HG03378 (cell line): ENCODE measurements around the gene TAS2R31.
"Not testable (repeated sequence)": the region's sequence is repeated elsewhere in the genome, so short reads cannot be mapped to it uniquely, and the experiment has no call there.

Source experiments
- ATAC-seq: cut with Tn5 transposase; IDR thresholded peaks from one replicate; pipeline ENCODE4 v1.9.1; 2021; ENCODE audit warnings: mild to moderate bottlenecking, moderate library complexity; ENCODE audit not compliant: unreplicated experiment

TAS2R31 gene

GRCh38 chr12:11031307-11031706, at the start of gene TAS2R31:
TAS2R31 (minus strand) TSS chr12:11031407; CDS start chr12:11031335, 72 bp downstream.
- no peak for ATAC-seq

GRCh38 chr12:11078246-11078645, 47.0 kb upstream of the TAS2R31 start:
- no peak for ATAC-seq

GRCh38 chr12:11075642-11076041, 44.4 kb upstream of the TAS2R31 start:
- ATAC-seq: no peak

GRCh38 chr12:11071414-11071813, 40.2 kb upstream of the TAS2R31 start:
- no peak for ATAC-seq

- ATAC-seq: no peak
Measured at GRCh38 chr12:11070999-11071398, 39.8 kb upstream of the TAS2R31 start.

GRCh38 chr12:11069854-11070365, 38.7 kb upstream of the TAS2R31 start:
- ATAC-seq: no peak

- ATAC-seq: no peak
Measured at GRCh38 chr12:11067514-11067913, 36.3 kb upstream of the TAS2R31 start.

GRCh38 chr12:11062194-11062593, 31.0 kb upstream of the TAS2R31 start, which contains the start of gene TAS2R46:
TAS2R46 (minus strand) TSS chr12:11062294; CDS start chr12:11062294, 0 bp downstream.
- ATAC-seq: not testable (repeated sequence)

- ATAC-seq: no peak
Measured at GRCh38 chr12:11059784-11060183, 28.6 kb upstream of the TAS2R31 start.

GRCh38 chr12:11059041-11059440, 27.8 kb upstream of the TAS2R31 start:
- no peak for ATAC-seq

GRCh38 chr12:11055306-11055705, 24.1 kb upstream of the TAS2R31 start:
- ATAC-seq: no peak

- ATAC-seq: not testable (repeated sequence)
Measured at GRCh38 chr12:11049806-11050531, 18.8 kb upstream of the TAS2R31 start.

- not testable (repeated sequence) for ATAC-seq
Measured at GRCh38 chr12:11041366-11041765, 10.2 kb upstream of the TAS2R31 start.

GRCh38 chr12:11040162-11040561, 9.0 kb upstream of the TAS2R31 start:
- ATAC-seq: no peak

- ATAC-seq: no peak
Measured at GRCh38 chr12:11039171-11039570, 8.0 kb upstream of the TAS2R31 start.

GRCh38 chr12:11033959-11034358, 2.8 kb upstream of the TAS2R31 start:
- not testable (repeated sequence) for ATAC-seq

GRCh38 chr12:11026118-11026517, 5.1 kb downstream of the TAS2R31 start:
- ATAC-seq: no peak

- ATAC-seq: no peak
Measured at GRCh38 chr12:11023387-11023786, 7.8 kb downstream of the TAS2R31 start.

GRCh38 chr12:11022520-11022919, 8.7 kb downstream of the TAS2R31 start, which contains the start of gene TAS2R19:
TAS2R19 (minus strand) TSS chr12:11022620; CDS start chr12:11022571, 49 bp downstream.
- ATAC-seq: no peak

GRCh38 chr12:11016937-11017336, 14.3 kb downstream of the TAS2R31 start:
- ATAC-seq: no peak

GRCh38 chr12:11015775-11016430, 15.3 kb downstream of the TAS2R31 start:
- ATAC-seq: no peak

GRCh38 chr12:11014234-11014633, 17.0 kb downstream of the TAS2R31 start:
- ATAC-seq: no peak
